H9 (cell line): Measurements from ENCODE around the gene NLN. TPM values are rescaled to one million over a fixed set of nuclear protein-coding genes. Genes with fewer than 3 reads are reported as not detected.

ENCODE experiments used
- DNase-seq: peaks from one replicate; pipeline ENCODE4 v3.0.0-alpha.2; 2017
- H2AFZ ChIP-seq: one replicate; pipeline ENCODE4 v1.6.1; 2013; ENCODE audit warnings: mild to moderate bottlenecking, low read length, control low read depth, moderate library complexity
- H2AK5ac ChIP-seq: 2 replicates; pipeline ENCODE4 v1.6.1; 2013; ENCODE audit warnings: low read length, control low read depth, mixed read lengths; ENCODE audit not compliant: insufficient read length
- H2BK120ac ChIP-seq: one replicate; pipeline ENCODE4 v1.6.1; 2013; ENCODE audit warnings: low read depth, mild to moderate bottlenecking, low read length, control low read depth, inconsistent platforms; ENCODE audit not compliant: poor library complexity, severe bottlenecking
- H2BK12ac ChIP-seq: 2 replicates; pipeline ENCODE4 v1.6.1; 2013; ENCODE audit warnings: low read length, control low read depth, mixed read lengths, low read depth; ENCODE audit not compliant: insufficient read length
- H2BK15ac ChIP-seq: 2 replicates; pipeline ENCODE4 v1.6.1; 2013; ENCODE audit warnings: low read depth, low read length, control low read depth
- H2BK20ac ChIP-seq: one replicate; pipeline ENCODE4 v1.6.1; 2013; ENCODE audit warnings: low read depth, mild to moderate bottlenecking, low read length, control low read depth, inconsistent platforms; ENCODE audit not compliant: poor library complexity, severe bottlenecking
- H2BK5ac ChIP-seq: 2 replicates; pipeline ENCODE4 v1.6.1; 2013; ENCODE audit warnings: low read length, control low read depth, mixed read lengths; ENCODE audit not compliant: insufficient read length
- H3K14ac ChIP-seq: 2 replicates; pipeline ENCODE4 v1.6.1; 2013; ENCODE audit warnings: low read length, control low read depth; ENCODE audit not compliant: insufficient read depth
- H3K18ac ChIP-seq: 2 replicates; pipeline ENCODE4 v1.6.1; 2013; ENCODE audit warnings: low read depth, mild to moderate bottlenecking, mixed read lengths, low read length, control low read depth; ENCODE audit not compliant: insufficient read length
- H3K23ac ChIP-seq: 2 replicates; pipeline ENCODE4 v1.6.1; 2013; ENCODE audit warnings: low read length, control low read depth, mixed read lengths, low read depth; ENCODE audit not compliant: insufficient read length
- H3K23me2 ChIP-seq: 2 replicates; pipeline ENCODE4 v1.6.1; 2013; ENCODE audit warnings: low read depth, mild to moderate bottlenecking, mixed read lengths, low read length, control low read depth; ENCODE audit not compliant: insufficient read length, poor library complexity, severe bottlenecking
- H3K27ac ChIP-seq: 2 replicates; pipeline ENCODE4 v1.5.1; 2013; ENCODE audit warnings: low read length, control low read depth, mixed read lengths, low read depth; ENCODE audit not compliant: insufficient read length
- H3K27me3 ChIP-seq: 2 replicates; pipeline ENCODE4 v1.6.1; 2013; ENCODE audit warnings: low read length, control low read depth, inconsistent platforms; ENCODE audit not compliant: insufficient read depth
- H3K4ac ChIP-seq: 2 replicates; pipeline ENCODE4 v1.6.1; 2013; ENCODE audit warnings: low read depth, mild to moderate bottlenecking, control low read depth, inconsistent platforms, low read length, moderate library complexity
- H3K4me1 ChIP-seq: 2 replicates; pipeline ENCODE4 v1.6.1; 2013; ENCODE audit warnings: low read length, control low read depth, inconsistent platforms; ENCODE audit not compliant: insufficient read depth
- H3K4me2 ChIP-seq: 2 replicates; pipeline ENCODE4 v1.6.1; 2013; ENCODE audit warnings: low read length, control low read depth, mixed read lengths; ENCODE audit not compliant: insufficient read length, insufficient read depth
- H3K56ac ChIP-seq: 2 replicates; pipeline ENCODE4 v1.6.1; 2013; ENCODE audit warnings: low read depth, mild to moderate bottlenecking, mixed read lengths, low read length, control low read depth; ENCODE audit not compliant: insufficient read length
- H3K79me1 ChIP-seq: 2 replicates; pipeline ENCODE4 v1.6.1; 2013; ENCODE audit warnings: low read depth, mild to moderate bottlenecking, moderate library complexity, low read length, control low read depth, inconsistent platforms; ENCODE audit not compliant: insufficient read depth, poor library complexity, severe bottlenecking
- H3K79me2 ChIP-seq: 2 replicates; pipeline ENCODE4 v1.6.1; 2013; ENCODE audit warnings: low read length, control low read depth, inconsistent platforms; ENCODE audit not compliant: insufficient read depth
- H3K9ac ChIP-seq: 2 replicates; pipeline ENCODE4 v1.6.1; 2013; ENCODE audit warnings: low read length, control low read depth, mixed read lengths; ENCODE audit not compliant: insufficient read length; ENCODE audit errors: extremely low read depth
- H3K9me3 ChIP-seq: one replicate; pipeline ENCODE4 v1.6.1; 2013; ENCODE audit warnings: low read depth, low read length, inconsistent platforms; ENCODE audit not compliant: control insufficient read depth
- H3T11ph ChIP-seq: one replicate; pipeline ENCODE4 v1.6.1; 2013; ENCODE audit warnings: mild to moderate bottlenecking, low read length, control low read depth, inconsistent platforms
- H4K20me1 ChIP-seq: one replicate; pipeline ENCODE4 v1.6.1; 2013; ENCODE audit not compliant: control insufficient read depth, insufficient read length, insufficient read depth
- H4K5ac ChIP-seq: 2 replicates; pipeline ENCODE4 v1.6.1; 2013; ENCODE audit warnings: low read depth, mild to moderate bottlenecking, mixed read lengths, low read length, control low read depth; ENCODE audit not compliant: insufficient read length
- H4K8ac ChIP-seq: replicated peaks from 2 replicates; pipeline ENCODE4 v1.6.1; 2013; ENCODE audit warnings: low read length, control low read depth, mixed read lengths, low read depth; ENCODE audit not compliant: insufficient read length
- H4K91ac ChIP-seq: 2 replicates; pipeline ENCODE4 v1.6.1; 2013; ENCODE audit warnings: low read depth, mild to moderate bottlenecking, moderate library complexity, mixed read lengths, low read length, control low read depth; ENCODE audit not compliant: insufficient read length
- H3K27ac Mint-ChIP-seq, 3 experiments: 2 replicates in 2 of 3; 3 replicates in 1 of 3; pipeline ENCODE4 v1.8.0; 2020 to 2021; ENCODE audit warnings: mixed read lengths in 3 of 3, mild to moderate bottlenecking in 1 of 3, moderate library complexity in 1 of 3
- H3K27me3 Mint-ChIP-seq: 2 replicates; pipeline ENCODE4 v1.8.0; 2021; ENCODE audit warnings: low read depth, mild to moderate bottlenecking, moderate library complexity, mixed read lengths
- H3K36me3 Mint-ChIP-seq, 3 experiments: 2 replicates in 2 of 3; 3 replicates in 1 of 3; pipeline ENCODE4 v1.8.0; 2020 to 2021; ENCODE audit warnings: low read depth in 3 of 3, mixed read lengths in 3 of 3; ENCODE audit not compliant: insufficient read depth in 1 of 3
- H3K4me1 Mint-ChIP-seq, 2 experiments: 2 replicates each; pipeline ENCODE4 v1.8.0; 2020; ENCODE audit warnings: mixed read lengths in 2 of 2
- H3K4me3 Mint-ChIP-seq, 2 experiments: 2 replicates in 1 of 2; 3 replicates in 1 of 2; pipeline ENCODE4 v1.8.0; 2020 to 2021; ENCODE audit warnings: mild to moderate bottlenecking in 2 of 2, mixed read lengths in 2 of 2, moderate library complexity in 1 of 2
- H3K9me3 Mint-ChIP-seq, 2 experiments: 2 replicates in 1 of 2; 3 replicates in 1 of 2; pipeline ENCODE4 v1.8.0; 2020; ENCODE audit warnings: mild to moderate bottlenecking in 2 of 2, mixed read lengths in 2 of 2, moderate library complexity in 1 of 2
- WGBS: extraction: QIAGEN DNeasy Blood & Tissue Kit; methylation state at CpG from one replicate; pipeline ENCODE4 v1.1.7; 2013; ENCODE audit warnings: missing lambda C conversion rate, low lambda C conversion rate, mixed read lengths; ENCODE audit not compliant: insufficient read length; ENCODE audit errors: extremely low coverage; 5-methylcytosine and 5-hydroxymethylcytosine counted together
- total RNA-seq: library from RNA; stranded (reverse); gene quantifications from 2 replicates; pipeline ENCODE4 v1.2.1, GENCODE V29; 2021
- TF ChIP-seq, protein P1 (sequence below): fragments of 200-600 bp; sonication (generic); conservative IDR thresholded peaks from 3 replicates; pipeline ENCODE4 v1.8.0; 2021; ENCODE audit warnings: antibody characterized with exemption, mild to moderate bottlenecking

NLN gene
- total RNA-seq, 1 experiment from 2014 or later, result 137 TPM

DNA sequence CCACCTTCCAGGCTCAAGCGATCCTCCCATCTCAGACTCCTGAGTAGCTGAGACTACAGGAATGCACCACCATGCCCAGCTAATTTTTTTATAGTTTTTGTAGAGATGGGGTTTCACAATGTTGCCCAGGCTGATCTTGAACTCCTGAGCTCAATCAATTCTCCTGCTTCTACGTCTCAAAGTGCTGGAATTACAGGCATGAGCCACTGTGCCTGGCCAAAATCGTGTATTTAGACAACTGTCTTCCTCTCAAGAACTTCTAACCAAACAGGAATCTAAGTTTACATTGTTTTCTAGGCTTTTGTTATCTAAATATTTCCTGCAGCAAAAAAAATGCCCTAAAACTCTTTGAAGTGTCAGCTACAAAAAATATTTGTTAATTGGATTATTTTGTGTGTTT, 78.8 kb downstream of the NLN start:
- Histone ChIP-seq H3K56ac (no peak overlapping the region), H3K14ac (no peak overlapping the region), H3K79me1 (no peaks in the 10 kb centered on the region), H4K5ac (no peak overlapping the region), H3K4me2 (no peak overlapping the region), H2BK20ac (no peak overlapping the region), H3K4me1 (no peaks in the 10 kb centered on the region), H4K20me1 (no peaks in the 10 kb centered on the region), H3K4ac (no peak overlapping the region), H4K8ac (no peak overlapping the region), H3K79me2 (no peaks in the 10 kb centered on the region), H2BK12ac (no peak overlapping the region), H4K91ac (no peak overlapping the region), H3K23me2 (no peaks in the 10 kb centered on the region), H3K23ac (no peak overlapping the region), H3K18ac (no peak overlapping the region), H2AFZ (no peak overlapping the region), H3K9ac (no peak overlapping the region), H2BK5ac (no peak overlapping the region), H3T11ph (no peak overlapping the region), H3K27ac (no peak overlapping the region), H2AK5ac (no peak overlapping the region), H3K27me3 (no peaks in the 10 kb centered on the region), H2BK120ac (no peak overlapping the region), H3K9me3 (peaks cover 4% of the 10 kb centered on the region), H2BK15ac (no peak overlapping the region)
- no CpG with 5 or more reads among the region's 3 CpGs for WGBS
- no peaks in the 10 kb centered on the region for H3K9me3 Mint-ChIP-seq
- H3K27ac Mint-ChIP-seq, result no peak overlapping the region
- no peak for DNase-seq
- H3K36me3 Mint-ChIP-seq, result peaks cover 34 to 69% (median 59%) of the 10 kb centered on the region in 3 experiments
- H3K4me3 Mint-ChIP-seq, result no peak overlapping the region
- H3K27me3 Mint-ChIP-seq, result no peaks in the 10 kb centered on the region
- TF ChIP-seq, protein P1, sequence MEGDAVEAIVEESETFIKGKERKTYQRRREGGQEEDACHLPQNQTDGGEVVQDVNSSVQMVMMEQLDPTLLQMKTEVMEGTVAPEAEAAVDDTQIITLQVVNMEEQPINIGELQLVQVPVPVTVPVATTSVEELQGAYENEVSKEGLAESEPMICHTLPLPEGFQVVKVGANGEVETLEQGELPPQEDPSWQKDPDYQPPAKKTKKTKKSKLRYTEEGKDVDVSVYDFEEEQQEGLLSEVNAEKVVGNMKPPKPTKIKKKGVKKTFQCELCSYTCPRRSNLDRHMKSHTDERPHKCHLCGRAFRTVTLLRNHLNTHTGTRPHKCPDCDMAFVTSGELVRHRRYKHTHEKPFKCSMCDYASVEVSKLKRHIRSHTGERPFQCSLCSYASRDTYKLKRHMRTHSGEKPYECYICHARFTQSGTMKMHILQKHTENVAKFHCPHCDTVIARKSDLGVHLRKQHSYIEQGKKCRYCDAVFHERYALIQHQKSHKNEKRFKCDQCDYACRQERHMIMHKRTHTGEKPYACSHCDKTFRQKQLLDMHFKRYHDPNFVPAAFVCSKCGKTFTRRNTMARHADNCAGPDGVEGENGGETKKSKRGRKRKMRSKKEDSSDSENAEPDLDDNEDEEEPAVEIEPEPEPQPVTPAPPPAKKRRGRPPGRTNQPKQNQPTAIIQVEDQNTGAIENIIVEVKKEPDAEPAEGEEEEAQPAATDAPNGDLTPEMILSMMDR, result no peak
- no peaks in the 10 kb centered on the region for H3K4me1 Mint-ChIP-seq
